HG03571 (cell line): ENCODE data around the gene PGRMC2.

Experiments
- ATAC-seq: cut with Tn5 transposase; IDR thresholded peaks from one replicate; pipeline ENCODE4 v1.9.1; 2021; ENCODE audit not compliant: unreplicated experiment

Gene PGRMC2

GRCh38 chr4:128221586-128221985 is 66.0 kb downstream of the PGRMC2 start:
- ATAC-seq: no peak

- ATAC-seq: no peak
Measured at GRCh38 chr4:128220286-128221235, 67.1 kb downstream of the PGRMC2 start.
